ENCODE data around the gene MYOZ1.
"Not testable (repeated sequence)": the region's sequence is repeated elsewhere in the genome, so short reads cannot be mapped to it uniquely, and the experiment has no call there.

GRCh38 chr10:73664156-73665040 is 23.1 kb upstream of the MYOZ1 start:
- TF ChIP-seq CTCF, POLR2A, EP300, POLR2AphosphoS5 (IDR thresholded peaks at IDR 0.05): not testable (repeated sequence)
